Activated T-cell treated with anti-CD3 and anti-CD28 coated beads for 1 hour (primary cell): Measurements from ENCODE around the gene CAMTA2.
"Not testable (repeated sequence)": the region's sequence is repeated elsewhere in the genome, so short reads cannot be mapped to it uniquely, and the experiment has no call there.

Experiments used
- DNase-seq: peaks from one replicate; pipeline ENCODE4 v3.0.0-alpha.2; 2020; ENCODE audit warnings: low read depth

Gene CAMTA2

GRCh38 chr17:4986951-4987766, at the start of gene CAMTA2:
CAMTA2 (minus strand) TSS chr17:4987675; CDS start chr17:4986222, 1,453 bp downstream.
- peak; percentile 80 for DNase-seq

- no peak for DNase-seq
Measured at GRCh38 chr17:5035315-5035714, 47.8 kb upstream of the CAMTA2 start, which contains the start of gene SLC52A1. SLC52A1 (minus strand) TSS chr17:5035426; CDS start chr17:5034606, 820 bp downstream.

GRCh38 chr17:5034651-5035050, 47.2 kb upstream of the CAMTA2 start:
- DNase-seq, result no peak

- no peak for DNase-seq
Measured at GRCh38 chr17:5034063-5034462, 46.6 kb upstream of the CAMTA2 start.

GRCh38 chr17:5033352-5034015, 46.0 kb upstream of the CAMTA2 start:
- no peak for DNase-seq

- DNase-seq, result no peak
Measured at GRCh38 chr17:5032865-5033264, 45.4 kb upstream of the CAMTA2 start.

GRCh38 chr17:5031365-5032082, 44.0 kb upstream of the CAMTA2 start:
- DNase-seq, result peak; percentile 80

- DNase-seq, result not testable (repeated sequence)
Measured at GRCh38 chr17:5030168-5030567, 42.7 kb upstream of the CAMTA2 start.

- DNase-seq, result no peak
Measured at GRCh38 chr17:5027916-5028315, 40.4 kb upstream of the CAMTA2 start.

- no peak for DNase-seq
Measured at GRCh38 chr17:5027299-5027698, 39.8 kb upstream of the CAMTA2 start.

GRCh38 chr17:5024604-5025003, 37.1 kb upstream of the CAMTA2 start:
- no peak for DNase-seq

GRCh38 chr17:5023588-5024147, 36.2 kb upstream of the CAMTA2 start:
- no peak for DNase-seq

GRCh38 chr17:5022171-5022711, 34.8 kb upstream of the CAMTA2 start:
- no peak for DNase-seq

GRCh38 chr17:5020502-5021023, 33.1 kb upstream of the CAMTA2 start:
- no peak for DNase-seq

- DNase-seq, result peak; percentile 30
Measured at GRCh38 chr17:5019475-5019956, 32.0 kb upstream of the CAMTA2 start.

- no peak for DNase-seq
Measured at GRCh38 chr17:5014357-5014756, 26.9 kb upstream of the CAMTA2 start.

GRCh38 chr17:5011928-5012327, 24.5 kb upstream of the CAMTA2 start:
- no peak for DNase-seq

GRCh38 chr17:5003214-5003867, 15.9 kb upstream of the CAMTA2 start:
- no peak for DNase-seq

- no peak for DNase-seq
Measured at GRCh38 chr17:5002121-5002788, 14.8 kb upstream of the CAMTA2 start.

GRCh38 chr17:5000237-5000639, 12.8 kb upstream of the CAMTA2 start:
- no peak for DNase-seq
